K562 (cell line): ENCODE data around the gene MALRD1.

Experiments
- ADNP ChIP-seq: fragments of 200-800 bp; sonication (Bioruptor generic); IDR thresholded peaks from 2 replicates; pipeline ENCODE4 v1.6.1; 2016; ENCODE audit warnings: missing genetic modification characterization, missing compliant biosample characterization
- BRCA1 ChIP-seq, 2 experiments: fragments of 450-650 bp in 1 of 2; sonication (generic) in 1 of 2; formaldehyde crosslinking in 1 of 2; IDR thresholded peaks; 2 replicates each; pipeline versions ENCODE4 v1.5.0 to v1.6.1; 2017 to 2020; ENCODE audit warnings: mild to moderate bottlenecking in 1 of 2, missing genetic modification reagents in 1 of 2
- JUN ChIP-seq, 2 experiments: sonication (generic) in 1 of 2; formaldehyde crosslinking in 1 of 2; IDR thresholded peaks; 2 replicates each; pipeline versions ENCODE4 v1.6.1 to v1.8.0; 2012 to 2022; ENCODE audit warnings: borderline replicate concordance in 2 of 2, mild to moderate bottlenecking in 2 of 2, improper control_type of control experiment in 1 of 2, low read depth in 1 of 2, low read length in 1 of 2, missing genetic modification reagents in 1 of 2
- SAFB ChIP-seq: fragments of 200-400 bp; formaldehyde crosslinking; IDR thresholded peaks from 2 replicates; pipeline ENCODE4 v1.6.1; 2017; ENCODE audit warnings: low read depth, low read length, borderline replicate concordance
- SIX5 ChIP-seq, 2 experiments: IDR thresholded peaks; 2 replicates each; pipeline ENCODE4 v1.6.1; 2011; ENCODE audit warnings: low read length in 2 of 2, borderline replicate concordance in 1 of 2, low read depth in 1 of 2, mild to moderate bottlenecking in 1 of 2, moderate library complexity in 1 of 2; ENCODE audit not compliant: insufficient read depth in 1 of 2
- SMAD3 ChIP-seq: fragments of 450-650 bp; formaldehyde crosslinking; conservative IDR thresholded peaks from 2 replicates; pipeline ENCODE4 v1.4.0; 2020; ENCODE audit warnings: mild to moderate bottlenecking
- ZBED1 ChIP-seq: IDR thresholded peaks from 2 replicates; pipeline ENCODE4 v1.6.1; 2014
- ZNF184 ChIP-seq: sonication (generic); formaldehyde crosslinking; IDR thresholded peaks from 2 replicates; pipeline ENCODE4 v1.5.0; 2020; ENCODE audit warnings: missing genetic modification reagents
- ZNF589 ChIP-seq: fragments of 200-800 bp; sonication (Bioruptor generic); IDR thresholded peaks from 2 replicates; pipeline ENCODE4 v1.6.1; 2016; ENCODE audit warnings: low read depth, missing genetic modification characterization, missing compliant biosample characterization
- TF ChIP-seq, protein P1 (sequence below): sonication (generic); formaldehyde crosslinking; IDR thresholded peaks from 2 replicates; pipeline ENCODE4 v1.9.0; 2022; ENCODE audit warnings: mild to moderate bottlenecking, missing genetic modification reagents
- TF ChIP-seq, protein P2 (sequence below), 3 experiments: IDR thresholded peaks in 2 of 3; conservative IDR thresholded peaks in 1 of 3; 2 replicates each; pipeline ENCODE4 v1.5.1; 2011 to 2012; ENCODE audit warnings: low read length in 3 of 3, mild to moderate bottlenecking in 3 of 3, control low read depth in 2 of 3, improper control_type of control experiment in 1 of 3, inconsistent platforms in 1 of 3, low read depth in 1 of 3, mixed read lengths in 1 of 3, moderate library complexity in 1 of 3; ENCODE audit not compliant: insufficient read depth in 2 of 3

DNA sequence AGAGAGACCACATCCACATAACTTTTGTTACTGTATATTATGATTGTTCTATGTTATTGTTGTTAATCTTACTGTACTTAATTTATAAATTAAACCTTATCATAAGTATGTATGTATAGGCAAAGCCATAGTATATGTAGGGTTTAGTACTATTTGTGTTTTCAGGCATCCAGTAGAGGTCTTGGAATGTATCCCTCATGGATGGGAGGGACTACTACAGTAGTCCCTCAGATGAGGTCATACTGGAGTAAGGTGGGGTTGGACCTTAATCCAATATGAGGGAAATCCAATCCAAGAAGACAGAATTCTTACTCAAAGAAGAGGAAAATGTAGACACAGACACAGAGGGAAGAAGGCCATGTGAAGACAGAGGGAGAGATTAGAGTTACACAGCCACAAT lies 34.1 kb upstream of the MALRD1 start:
- TF ChIP-seq, protein P1, sequence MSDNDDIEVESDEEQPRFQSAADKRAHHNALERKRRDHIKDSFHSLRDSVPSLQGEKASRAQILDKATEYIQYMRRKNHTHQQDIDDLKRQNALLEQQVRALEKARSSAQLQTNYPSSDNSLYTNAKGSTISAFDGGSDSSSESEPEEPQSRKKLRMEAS (CRISPR knock-in tag): no peak
- TF ChIP-seq, protein P2, sequence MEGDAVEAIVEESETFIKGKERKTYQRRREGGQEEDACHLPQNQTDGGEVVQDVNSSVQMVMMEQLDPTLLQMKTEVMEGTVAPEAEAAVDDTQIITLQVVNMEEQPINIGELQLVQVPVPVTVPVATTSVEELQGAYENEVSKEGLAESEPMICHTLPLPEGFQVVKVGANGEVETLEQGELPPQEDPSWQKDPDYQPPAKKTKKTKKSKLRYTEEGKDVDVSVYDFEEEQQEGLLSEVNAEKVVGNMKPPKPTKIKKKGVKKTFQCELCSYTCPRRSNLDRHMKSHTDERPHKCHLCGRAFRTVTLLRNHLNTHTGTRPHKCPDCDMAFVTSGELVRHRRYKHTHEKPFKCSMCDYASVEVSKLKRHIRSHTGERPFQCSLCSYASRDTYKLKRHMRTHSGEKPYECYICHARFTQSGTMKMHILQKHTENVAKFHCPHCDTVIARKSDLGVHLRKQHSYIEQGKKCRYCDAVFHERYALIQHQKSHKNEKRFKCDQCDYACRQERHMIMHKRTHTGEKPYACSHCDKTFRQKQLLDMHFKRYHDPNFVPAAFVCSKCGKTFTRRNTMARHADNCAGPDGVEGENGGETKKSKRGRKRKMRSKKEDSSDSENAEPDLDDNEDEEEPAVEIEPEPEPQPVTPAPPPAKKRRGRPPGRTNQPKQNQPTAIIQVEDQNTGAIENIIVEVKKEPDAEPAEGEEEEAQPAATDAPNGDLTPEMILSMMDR (IDR thresholded peaks at IDR 0.05 in 2 of 3, conservative IDR thresholded peaks at IDR 0.05 in 1 of 3; ENCODE audit: insufficient read depth in 2 of 3, low read depth in 1 of 3, low read length in 3 of 3): no peak
- TF ChIP-seq ZBED1 (no peak), SMAD3 (CRISPR knock-in tag) (no peak), BRCA1 (IDR thresholded peaks at IDR 0.05) (no peak), BRCA1 (CRISPR knock-in tag; IDR thresholded peaks at IDR 0.05) (no peak), ADNP (no peak), JUN (IDR thresholded peaks at IDR 0.05; ENCODE audit: borderline replicate concordance, low read depth, low read length) (no peak), JUN (CRISPR knock-in tag; IDR thresholded peaks at IDR 0.05; ENCODE audit: borderline replicate concordance) (no peak), ZNF184 (CRISPR knock-in tag) (no peak), SIX5 (IDR thresholded peaks at IDR 0.05; ENCODE audit: borderline replicate concordance in 1 of 2, insufficient read depth in 1 of 2, low read depth in 1 of 2, low read length in 2 of 2) (no peak), SAFB (no peak), ZNF589 (no peak)
